ENCODE data around the gene HNRNPM.

DNA sequence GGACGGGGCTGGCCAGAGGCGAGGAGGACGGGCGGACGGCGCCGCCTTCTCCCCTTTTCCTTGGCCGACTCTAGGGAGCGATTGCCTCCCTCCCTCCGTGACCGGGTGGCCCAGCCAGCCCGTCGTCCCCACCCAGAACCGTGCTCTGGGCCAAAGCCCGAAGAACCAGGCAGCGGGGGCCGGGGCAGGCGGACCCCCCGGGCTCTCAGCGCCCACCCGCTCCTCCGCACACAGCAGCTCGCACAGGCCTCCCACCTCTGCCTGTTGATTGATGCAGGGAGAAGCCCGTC is 41.0 kb upstream of the HNRNPM start:
- TF ChIP-seq, protein P1, sequence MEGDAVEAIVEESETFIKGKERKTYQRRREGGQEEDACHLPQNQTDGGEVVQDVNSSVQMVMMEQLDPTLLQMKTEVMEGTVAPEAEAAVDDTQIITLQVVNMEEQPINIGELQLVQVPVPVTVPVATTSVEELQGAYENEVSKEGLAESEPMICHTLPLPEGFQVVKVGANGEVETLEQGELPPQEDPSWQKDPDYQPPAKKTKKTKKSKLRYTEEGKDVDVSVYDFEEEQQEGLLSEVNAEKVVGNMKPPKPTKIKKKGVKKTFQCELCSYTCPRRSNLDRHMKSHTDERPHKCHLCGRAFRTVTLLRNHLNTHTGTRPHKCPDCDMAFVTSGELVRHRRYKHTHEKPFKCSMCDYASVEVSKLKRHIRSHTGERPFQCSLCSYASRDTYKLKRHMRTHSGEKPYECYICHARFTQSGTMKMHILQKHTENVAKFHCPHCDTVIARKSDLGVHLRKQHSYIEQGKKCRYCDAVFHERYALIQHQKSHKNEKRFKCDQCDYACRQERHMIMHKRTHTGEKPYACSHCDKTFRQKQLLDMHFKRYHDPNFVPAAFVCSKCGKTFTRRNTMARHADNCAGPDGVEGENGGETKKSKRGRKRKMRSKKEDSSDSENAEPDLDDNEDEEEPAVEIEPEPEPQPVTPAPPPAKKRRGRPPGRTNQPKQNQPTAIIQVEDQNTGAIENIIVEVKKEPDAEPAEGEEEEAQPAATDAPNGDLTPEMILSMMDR (IDR thresholded peaks at IDR 0.05) = no peak
- TF ChIP-seq POLR2A (IDR thresholded peaks at IDR 0.05) = no peak

All from testis (tissue), 2 donors.